GM23248 (cell line): ENCODE measurements around the gene PTPRD.

Source experiments
- EZH2 ChIP-seq: fragments of 200-600 bp; sonication (generic); IDR thresholded peaks from 2 replicates; pipeline ENCODE4 v1.6.1; 2018; ENCODE audit warnings: antibody characterized with exemption, mild to moderate bottlenecking; ENCODE audit not compliant: insufficient read depth, poor library complexity, severe bottlenecking
- EZH2phosphoT487 ChIP-seq: fragments of 200-600 bp; sonication (generic); IDR thresholded peaks from 2 replicates; pipeline ENCODE4 v1.6.1; 2018; ENCODE audit warnings: antibody characterized with exemption, moderate library complexity, mild to moderate bottlenecking, low read depth; ENCODE audit not compliant: insufficient read depth

- TF ChIP-seq EZH2phosphoT487 (no peak), EZH2 (no peak)
Observed at GRCh38 chr9:8450810-8451545, 2161.8 kb downstream of the PTPRD start.
